ENCODE results near the gene UBA3. TPM values are rescaled to one million over a fixed set of nuclear protein-coding genes. Genes with fewer than 3 reads are reported as not detected.
A peak's percentile ranks its signal among the peaks of the same experiment; 100 is the strongest.

UBA3 gene
- total RNA-seq, 1 experiment from 2014 or later, result 41.1 TPM

GRCh38 chr3:69116897-69117296 lies 36.7 kb upstream of the UBA3 start:
- ChIA-PET CTCF (interaction anchor here (0.6 kb wide), 1 partner anchor 378 kb away, joined by 3 read pairs; no protein-coding TSS in a partner anchor), POLR2A (no interaction called here)
- no peak for DNase-seq (ENCODE audit: unreplicated experiment)
- Mint-ChIP-seq H3K4me3 (ENCODE audit: unreplicated experiment) (no peak overlapping the region), H3K36me3 (ENCODE audit: insufficient read depth, unreplicated experiment) (no peaks in the 10 kb centered on the region), H3K27ac (ENCODE audit: low read depth, unreplicated experiment) (no peak overlapping the region), H3K4me1 (ENCODE audit: insufficient read depth, unreplicated experiment) (peaks cover 11% of the 10 kb centered on the region), H3K27me3 (ENCODE audit: insufficient read depth, unreplicated experiment) (no peaks in the 10 kb centered on the region), H3K9me3 (ENCODE audit: unreplicated experiment) (no peaks in the 10 kb centered on the region)
- TF ChIP-seq CTCF (IDR thresholded peaks at IDR 0.05; ENCODE audit: unreplicated experiment), result no peak
- BruUV-seq (replicated peaks), result no TSS peak
- intact Hi-C loops (cut with micrococcal nuclease), result no loop called here

- no peaks in the 10 kb centered on the region for H3K9me3 Mint-ChIP-seq (ENCODE audit: unreplicated experiment)
- no peak for TF ChIP-seq CTCF (IDR thresholded peaks at IDR 0.05; ENCODE audit: unreplicated experiment)
- BruUV-seq (replicated peaks), result no TSS peak
- no peak overlapping the region for H3K4me3 Mint-ChIP-seq (ENCODE audit: unreplicated experiment)
- H3K27ac Mint-ChIP-seq (ENCODE audit: low read depth, unreplicated experiment), result no peak overlapping the region
- no peaks in the 10 kb centered on the region for H3K27me3 Mint-ChIP-seq (ENCODE audit: insufficient read depth, unreplicated experiment)
- ChIA-PET CTCF (interaction anchor here (0.7 to 0.8 kb wide), 2 partner anchors 36 to 45 kb away, joined by 3 read pairs; partner anchors contain the start of gene UBA3), POLR2A (interaction anchor here (0.7 kb wide), 1 partner anchor 24 kb away, joined by 3 read pairs; no protein-coding TSS in a partner anchor)
- no peaks in the 10 kb centered on the region for H3K36me3 Mint-ChIP-seq (ENCODE audit: insufficient read depth, unreplicated experiment)
- DNase-seq (ENCODE audit: unreplicated experiment), result no peak
- intact Hi-C loops (cut with micrococcal nuclease), result no loop called here
- peaks cover 11% of the 10 kb centered on the region for H3K4me1 Mint-ChIP-seq (ENCODE audit: insufficient read depth, unreplicated experiment)
Observed at GRCh38 chr3:69116162-69116561, 36.0 kb upstream of the UBA3 start.

GRCh38 chr3:69115731-69116130 lies 35.6 kb upstream of the UBA3 start:
- intact Hi-C loops (cut with micrococcal nuclease), result no loop called here
- no peaks in the 10 kb centered on the region for H3K36me3 Mint-ChIP-seq (ENCODE audit: insufficient read depth, unreplicated experiment)
- no peaks in the 10 kb centered on the region for H3K9me3 Mint-ChIP-seq (ENCODE audit: unreplicated experiment)
- H3K4me1 Mint-ChIP-seq (ENCODE audit: insufficient read depth, unreplicated experiment), result peaks cover 11% of the 10 kb centered on the region
- no peak for TF ChIP-seq CTCF (IDR thresholded peaks at IDR 0.05; ENCODE audit: unreplicated experiment)
- H3K4me3 Mint-ChIP-seq (ENCODE audit: unreplicated experiment), result no peak overlapping the region
- no TSS peak for BruUV-seq (replicated peaks)
- CTCF ChIA-PET, result interaction anchor here (0.7 to 1.0 kb wide), 4 partner anchors 36 to 307 kb away, joined by 3 to 4 read pairs (median 3); partner anchors contain the start of gene UBA3
- POLR2A ChIA-PET, result interaction anchor here (0.7 to 1.6 kb wide), 2 partner anchors 23 to 30 kb away, joined by 3 to 6 read pairs; partner anchors contain the start of gene ARL6IP5
- no peak overlapping the region for H3K27ac Mint-ChIP-seq (ENCODE audit: low read depth, unreplicated experiment)
- no peaks in the 10 kb centered on the region for H3K27me3 Mint-ChIP-seq (ENCODE audit: insufficient read depth, unreplicated experiment)
- peak; percentile 21 for DNase-seq (ENCODE audit: unreplicated experiment)

GRCh38 chr3:69113536-69113935 lies 33.4 kb upstream of the UBA3 start:
- no peaks in the 10 kb centered on the region for H3K27me3 Mint-ChIP-seq (ENCODE audit: insufficient read depth, unreplicated experiment)
- H3K4me3 Mint-ChIP-seq (ENCODE audit: unreplicated experiment), result no peak overlapping the region
- DNase-seq (ENCODE audit: unreplicated experiment), result no peak
- H3K27ac Mint-ChIP-seq (ENCODE audit: low read depth, unreplicated experiment), result no peak overlapping the region
- ChIA-PET CTCF (interaction anchor here (0.6 to 1.2 kb wide), 5 partner anchors 8 to 597 kb away, joined by 3 to 4 read pairs (median 3); no protein-coding TSS in a partner anchor), POLR2A (interaction anchor here (0.8 to 1.7 kb wide), 4 partner anchors 9 to 48 kb away, joined by 3 to 9 read pairs (median 3); partner anchors contain the start of genes ARL6IP5 and LMOD3)
- no TSS peak for BruUV-seq (replicated peaks)
- intact Hi-C loops (cut with micrococcal nuclease), result no loop called here
- H3K9me3 Mint-ChIP-seq (ENCODE audit: unreplicated experiment), result no peaks in the 10 kb centered on the region
- H3K36me3 Mint-ChIP-seq (ENCODE audit: insufficient read depth, unreplicated experiment), result no peaks in the 10 kb centered on the region
- no peak for TF ChIP-seq CTCF (IDR thresholded peaks at IDR 0.05; ENCODE audit: unreplicated experiment)
- H3K4me1 Mint-ChIP-seq (ENCODE audit: insufficient read depth, unreplicated experiment), result peaks cover 11% of the 10 kb centered on the region

Data from MCF 10A (cell line).